Heart left ventricle (tissue), 16 donors: ENCODE measurements around the gene PISD. TPM values are rescaled to one million over a fixed set of nuclear protein-coding genes. Genes with fewer than 3 reads are reported as not detected.

Experiments used
- ATAC-seq, 4 donors: fragments of 200-7000 bp; cut with Tn5 transposase; one replicate each; pipeline ENCODE4 v1.9.1; 2020 to 2022; ENCODE audit warnings: moderate library complexity in 4 of 4, mild to moderate bottlenecking in 3 of 4, moderate number of reproducible peaks in 1 of 4
- DNase-seq, 5 donors: peaks; one replicate each; pipeline ENCODE4 v3.0.0-alpha.2; 2020
- H3K27ac ChIP-seq, 12 donors: fragments of 200-600 bp; sonication (generic) in 4 of 12; one replicate each; pipeline versions ENCODE4 v1.5.0 to v1.8.0; 2016 to 2022; ENCODE audit warnings: mild to moderate bottlenecking in 2 of 12
- H3K27me3 ChIP-seq, 9 donors: fragments of 200-600 bp; sonication (generic) in 2 of 9; one replicate each; pipeline versions ENCODE4 v1.5.1 to v1.8.0; 2016 to 2022; ENCODE audit warnings: mild to moderate bottlenecking in 3 of 9
- H3K36me3 ChIP-seq, 9 donors: fragments of 200-600 bp; sonication (generic) in 2 of 9; one replicate each; pipeline versions ENCODE4 v1.5.0 to v1.8.0; 2018 to 2022; ENCODE audit warnings: mild to moderate bottlenecking in 2 of 9
- H3K4me1 ChIP-seq, 12 donors: fragments of 200-600 bp; sonication (generic) in 4 of 12; one replicate each; pipeline versions ENCODE4 v1.5.0 to v1.8.0; 2016 to 2022; ENCODE audit warnings: mild to moderate bottlenecking in 3 of 12
- H3K4me3 ChIP-seq, 12 donors: fragments of 200-600 bp; sonication (generic) in 4 of 12; one replicate each; pipeline versions ENCODE4 v1.5.0 to v1.8.0; 2017 to 2022; ENCODE audit warnings: mild to moderate bottlenecking in 9 of 12, moderate library complexity in 4 of 12
- H3K9me3 ChIP-seq, 12 donors: fragments of 200-600 bp; sonication (generic) in 4 of 12; one replicate each; pipeline versions ENCODE4 v1.5.0 to v1.8.0; 2016 to 2022; ENCODE audit warnings: mild to moderate bottlenecking in 1 of 12
- CTCF ChIP-seq, 12 donors: fragments of 200-600 bp; sonication (generic) in 4 of 12; IDR thresholded peaks; one replicate each; pipeline versions ENCODE4 v1.5.0 to v1.8.0; 2018 to 2022; ENCODE audit warnings: antibody characterized with exemption in 12 of 12, mild to moderate bottlenecking in 5 of 12
- POLR2A ChIP-seq, 2 donors: fragments of 450-650 bp; IDR thresholded peaks; one replicate each; pipeline ENCODE4 v1.6.1; 2017; ENCODE audit warnings: antibody characterized with exemption in 2 of 2, mild to moderate bottlenecking in 2 of 2, moderate library complexity in 2 of 2
- WGBS, 4 donors: extraction: QIAGEN DNeasy Blood & Tissue Kit in 2 of 4; methylation state at CpG; one replicate each; pipeline versions ENCODE4 v1.1.5 to v1.1.7; 2013 to 2018; 5-methylcytosine and 5-hydroxymethylcytosine counted together
- intact Hi-C, 10 donors: fragments of 100-400 bp; cut with DNase I; formaldehyde crosslinking; loops; one replicate each; pipeline versions ENCODE4 v1.11.1 to v1.14.2; 2022
- polyA plus RNA-seq, 2 donors: library from polyadenylated mRNA; stranded (reverse); fragments of 200-250 nt; gene quantifications; one replicate each; pipeline ENCODE4 v1.2.3, GENCODE V29; 2013
- total RNA-seq, 9 donors: library from RNA; depleted of rRNA in 2 of 9; stranded (reverse); fragments of >200 nt in 2 of 9; fragmentation: NEBNext Ultra II Directional in 3 of 9; extraction: Animal tissue kit (Norgen Biotek cat#: 25700) in 3 of 9; gene quantifications; one replicate each; pipeline versions ENCODE4 v1.1.0 to v1.2.4, GENCODE V29; 2016 to 2023
- donor health status: ischemic (EF 13 %, LVEDD 7.1; RV severe dilation, severe dysfunction).
- donor health status: healthy with polysubstance abuse.
- donor health status: DM: no; HTN: yes; CAD: no.
- donor health status: DM: no; HTN: no; CAD: no.
- donor health status: ischemic (EF 25% LVEDD 6.9; RV normal size, moderate dysfunction).
- donor health status: ischemic (EF 25% LVEDD 5.7; RV mildly dilated, moderate dysfunction).
- donor health status: healthy.
- donor health status: DM: yes; HTN: yes; CAD: no.
- donor health status: ischemic (EF 35%, LVEDD 5.7; RV mildly dilated, moderate dysfunction).
- donor health status: nonischemic (EF 11% LVEDD 7.7; RV severe dilation, severe dysfunction).
- donor health status: DM: yes; HTN: yes; CAD: no.
- donor health status: PGD.
- donor health status: ischemic (EF 29% LVEDD 5.4; RV normal size, mild dysfunction).
- donor health status: nonischemic (EF 23%, LVEDD 6.1; RV moderate dilation, normal function).

PISD gene
- total and polyA plus RNA-seq, 11 donors = 12.3 to 38.1 (median 17.0) TPM

DNA sequence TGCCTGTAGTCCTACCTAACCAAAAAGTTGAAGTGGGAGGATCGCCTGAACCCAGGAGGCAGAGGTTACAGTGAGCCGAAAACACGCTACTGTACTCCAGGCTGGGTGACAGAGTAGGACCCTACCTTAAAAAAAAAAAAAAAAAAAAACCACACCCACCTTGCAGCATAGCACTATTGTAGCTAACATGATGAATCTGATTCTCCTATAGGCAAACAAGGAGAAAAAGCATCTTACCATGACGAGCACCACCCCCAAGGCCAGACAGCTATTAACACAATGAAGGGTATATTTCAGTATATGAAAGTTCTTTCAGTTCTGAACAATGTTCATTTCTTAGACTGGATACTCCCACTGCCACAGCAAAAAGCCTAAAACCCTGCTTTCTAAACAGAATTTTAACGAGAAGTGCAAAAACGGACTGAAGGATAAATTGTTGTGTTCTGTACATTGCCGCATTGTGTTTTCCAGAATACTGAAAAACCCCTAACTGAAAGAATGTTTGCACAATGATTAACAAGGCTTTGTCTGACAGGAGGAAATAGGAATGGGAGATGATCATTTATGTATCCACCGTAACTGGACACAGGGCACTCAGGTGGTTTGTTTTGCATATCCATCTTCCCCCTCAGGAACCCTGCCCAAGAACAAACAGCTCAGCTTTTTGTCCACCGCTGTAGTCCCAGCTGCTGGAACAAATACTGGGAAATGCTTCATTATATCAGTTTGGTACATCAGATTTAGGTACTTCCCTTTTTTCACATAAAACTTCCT, 8.9 kb downstream of the PISD start:
- no peak for TF ChIP-seq POLR2A (IDR thresholded peaks at IDR 0.05)
- no peak for TF ChIP-seq CTCF (IDR thresholded peaks at IDR 0.05)
- H3K27me3 ChIP-seq = no peaks in the 10 kb centered on the region
- no peak overlapping the region for H3K4me3 ChIP-seq
- H3K9me3 ChIP-seq = no peaks in the 10 kb centered on the region
- intact Hi-C loops = no loop called here
- 86 to 93% (median 91%) methylated on average over 9 of the region's 9 CpGs for WGBS, 4 donors
- H3K36me3 ChIP-seq = peaks cover 0 to 20% (median 18%) of the 10 kb centered on the region in 9 donors
- DNase-seq (no peak), ATAC-seq (no peak)
- peaks cover 0 to 10% (median 0%) of the 10 kb centered on the region in 12 donors for H3K4me1 ChIP-seq
- H3K27ac ChIP-seq = no peak overlapping the region

- no peaks in the 10 kb centered on the region for H3K27me3 ChIP-seq
- H3K4me1 ChIP-seq = peaks cover 0 to 10% (median 0%) of the 10 kb centered on the region in 12 donors
- H3K4me3 ChIP-seq = no peak overlapping the region
- ATAC-seq (no peak), DNase-seq (no peak)
- H3K27ac ChIP-seq = no peak overlapping the region
- intact Hi-C loops = no loop called here
- TF ChIP-seq CTCF (IDR thresholded peaks at IDR 0.05) (no peak), POLR2A (IDR thresholded peaks at IDR 0.05) (no peak)
- WGBS, 4 donors = 70 to 77% (median 74%) methylated on average over 9 of the region's 9 CpGs
- H3K9me3 ChIP-seq = no peaks in the 10 kb centered on the region
- peaks cover 0 to 30% (median 28%) of the 10 kb centered on the region in 9 donors for H3K36me3 ChIP-seq
Observed at GRCh38 chr22:31652088-31652487, 9.9 kb downstream of the PISD start.

DNA sequence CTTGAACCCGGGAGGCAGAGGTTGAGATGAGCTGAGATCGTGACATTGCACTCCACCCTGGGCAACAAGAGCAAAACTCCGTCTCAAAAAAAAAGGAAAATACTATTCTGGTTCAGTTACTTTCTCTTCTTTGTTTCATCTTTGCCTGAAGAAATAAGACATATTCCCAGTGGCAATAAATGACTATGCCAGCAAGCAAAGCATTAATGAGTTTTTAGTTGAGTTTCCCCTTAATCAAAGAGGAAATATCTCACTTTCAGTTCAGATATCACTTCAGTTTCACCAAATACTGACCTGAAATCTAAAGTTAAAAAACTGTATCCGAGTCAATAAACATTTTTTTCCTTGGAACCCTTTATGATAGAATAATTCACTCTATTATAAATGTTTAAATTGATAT, 10.4 kb downstream of the PISD start:
- TF ChIP-seq CTCF (IDR thresholded peaks at IDR 0.05) (no peak), POLR2A (IDR thresholded peaks at IDR 0.05) (no peak)
- ATAC-seq (no peak), DNase-seq (no peak)
- Histone ChIP-seq H3K4me1 (peaks cover 0 to 12% (median 0%) of the 10 kb centered on the region in 12 donors), H3K4me3 (no peak overlapping the region), H3K36me3 (peaks cover 0 to 35% (median 32%) of the 10 kb centered on the region in 9 donors), H3K27ac (no peak overlapping the region), H3K9me3 (no peaks in the 10 kb centered on the region), H3K27me3 (no peaks in the 10 kb centered on the region)
- intact Hi-C loops = no loop called here
- 86 to 94% (median 90%) methylated on average over 4 of the region's 4 CpGs for WGBS, 4 donors

GRCh38 chr22:31650391-31650790, 11.6 kb downstream of the PISD start:
- 81 to 86% (median 83%) methylated on average over 6 of the region's 6 CpGs for WGBS, 4 donors
- DNase-seq (no peak), ATAC-seq (peak in 2 of 4 donors; percentile 33 to 41)
- no peak for TF ChIP-seq POLR2A (IDR thresholded peaks at IDR 0.05)
- TF ChIP-seq CTCF (IDR thresholded peaks at IDR 0.05) = no peak
- H3K36me3 ChIP-seq = peaks cover 0 to 46% (median 33%) of the 10 kb centered on the region in 9 donors
- no peaks in the 10 kb centered on the region for H3K27me3 ChIP-seq
- H3K9me3 ChIP-seq = no peaks in the 10 kb centered on the region
- peaks cover 0 to 20% (median 0%) of the 10 kb centered on the region in 12 donors for H3K4me1 ChIP-seq
- H3K4me3 ChIP-seq = no peak overlapping the region
- H3K27ac ChIP-seq = no peak overlapping the region
- intact Hi-C loops = loop anchor here in 1 of 10 donors (1.0 kb wide), 1 partner anchor 14 kb away; no protein-coding TSS in a partner anchor
